Measurements from ENCODE around the gene POC5. TPM values are rescaled to one million over a fixed set of nuclear protein-coding genes. Genes with fewer than 3 reads are reported as not detected.

Gene POC5
- total and polyA plus RNA-seq, 12 donors: 2.6 to 5.5 (median 4.1) TPM

GRCh38 chr5:75663579-75664284, 53.5 kb downstream of the POC5 start:
- TF ChIP-seq CTCF (IDR thresholded peaks at IDR 0.05): no peak
- H3K4me1 ChIP-seq: peaks cover 0 to 11% (median 3%) of the 10 kb centered on the region in 9 donors
- H3K36me3 ChIP-seq: no peaks in the 10 kb centered on the region
- DNase-seq: no peak
- no peaks in the 10 kb centered on the region for H3K27me3 ChIP-seq
- no peak overlapping the region for H3K4me3 ChIP-seq
- no peak overlapping the region for H3K27ac ChIP-seq
- H3K9me3 ChIP-seq: no peaks in the 10 kb centered on the region
- 83 to 84% methylated on average over 12 of the region's 12 CpGs for WGBS, 2 donors
- intact Hi-C loops (cut with DNase I): loop anchor here in 2 of 10 donors (5.0 to 10.0 kb wide), 2 partner anchors 149 to 1916 kb away; partner anchors contain the start of genes CERT1 (in 1 of the 2) and POLK (in 1 of the 2)
- ATAC-seq: no peak

GRCh38 chr5:75662061-75662460, 55.2 kb downstream of the POC5 start:
- intact Hi-C loops (cut with DNase I): loop anchor here in 2 of 10 donors (5.0 to 10.0 kb wide), 2 partner anchors 147 to 1915 kb away; partner anchors contain the start of genes CERT1 (in 1 of the 2) and POLK (in 1 of the 2)
- H3K36me3 ChIP-seq: no peaks in the 10 kb centered on the region
- H3K27me3 ChIP-seq: no peaks in the 10 kb centered on the region
- no peak overlapping the region for H3K4me3 ChIP-seq
- peaks cover 0 to 3% (median 0%) of the 10 kb centered on the region in 9 donors for H3K4me1 ChIP-seq
- H3K9me3 ChIP-seq: no peaks in the 10 kb centered on the region
- no peak for TF ChIP-seq CTCF (IDR thresholded peaks at IDR 0.05)
- DNase-seq (no peak), ATAC-seq (no peak)
- 91 to 95% methylated on average over 2 of the region's 2 CpGs for WGBS, 2 donors
- no peak overlapping the region for H3K27ac ChIP-seq

GRCh38 chr5:75660678-75661465, 56.4 kb downstream of the POC5 start:
- Histone ChIP-seq H3K9me3 (no peaks in the 10 kb centered on the region), H3K4me3 (no peak overlapping the region), H3K4me1 (peaks cover 0 to 3% (median 0%) of the 10 kb centered on the region in 9 donors), H3K27me3 (no peaks in the 10 kb centered on the region), H3K36me3 (no peaks in the 10 kb centered on the region), H3K27ac (peak overlapping the region in 1 of 10 donors; percentile 32)
- WGBS, 2 donors: 85 to 88% methylated on average over 16 of the region's 16 CpGs
- peak in 3 of 8 donors; percentile 38 to 58 (median 47) for ATAC-seq
- TF ChIP-seq CTCF (IDR thresholded peaks at IDR 0.05): no peak
- intact Hi-C loops (cut with DNase I): loop anchor here in 2 of 10 donors (5.0 to 10.0 kb wide), 2 partner anchors 146 to 1914 kb away; partner anchors contain the start of genes CERT1 (in 1 of the 2) and POLK (in 1 of the 2)
- no peak for DNase-seq

GRCh38 chr5:75659791-75660450, 57.3 kb downstream of the POC5 start:
- H3K9me3 ChIP-seq: no peaks in the 10 kb centered on the region
- DNase-seq (no peak), ATAC-seq (no peak)
- H3K27ac ChIP-seq: peak overlapping the region in 1 of 10 donors; percentile 32
- peaks cover 0 to 5% (median 0%) of the 10 kb centered on the region in 9 donors for H3K4me1 ChIP-seq
- H3K4me3 ChIP-seq: no peak overlapping the region
- intact Hi-C loops (cut with DNase I): loop anchor here in 2 of 10 donors (5.0 to 10.0 kb wide), 2 partner anchors 145 to 1913 kb away; partner anchors contain the start of genes CERT1 (in 1 of the 2) and POLK (in 1 of the 2)
- no peaks in the 10 kb centered on the region for H3K36me3 ChIP-seq
- 87 to 95% methylated on average over 3 of the region's 3 CpGs for WGBS, 2 donors
- TF ChIP-seq CTCF (IDR thresholded peaks at IDR 0.05): no peak
- H3K27me3 ChIP-seq: no peaks in the 10 kb centered on the region

All from heart right ventricle (tissue), 16 donors.